Measurements from ENCODE around the gene DOC2A.

The DOC2A gene

GRCh38 chr16:29972992-29973383 is 37.8 kb downstream of the DOC2A start (continued):
- TF ChIP-seq ZNF449 (tag by site-specific recombination; IDR thresholded peaks at IDR 0.05) = no peak
- TF ChIP-seq ZNF155 (tag by site-specific recombination; IDR thresholded peaks at IDR 0.05) = peak; percentile 60; the same call in 1 of the 2 replicates
- TF ChIP-seq ZNF785 (tag by site-specific recombination; IDR thresholded peaks at IDR 0.05) = 0 out of 2 replicates have a peak, but pooled peaks have one; percentile 30
- TF ChIP-seq ZBTB20 (tag by site-specific recombination; IDR thresholded peaks at IDR 0.05) = 0 out of 2 replicates have a peak, but pooled peaks have one; percentile 20
- 0 out of 2 replicates have a peak, but pooled peaks have one; percentile 29 for TF ChIP-seq INSM2 (tag by site-specific recombination; IDR thresholded peaks at IDR 0.05)
- TF ChIP-seq ZNF518A (tag by site-specific recombination; conservative IDR thresholded peaks at IDR 0.05; ENCODE audit: low read depth) = peak; percentile 52
- 0 out of 2 replicates have a peak, but pooled peaks have one; percentile 10 for TF ChIP-seq SP7 (tag by site-specific recombination; IDR thresholded peaks at IDR 0.05)

GRCh38 chr16:29972500-29972899 is 38.3 kb downstream of the DOC2A start:
- ChIA-PET POLR2A (interaction anchor here (1.6 to 5.4 kb wide), 7 partner anchors 9 to 73 kb away, joined by 3 to 58 read pairs (median 18); partner anchors contain the start of genes ASPHD1, HIRIP3, INO80E and KCTD13), CTCF (interaction anchor here (0.6 to 3.2 kb wide), 7 partner anchors 11 to 162 kb away, joined by 3 to 13 read pairs (median 4); partner anchors contain the start of genes KCTD13, PAGR1 and TMEM219)
- peaks cover 0 to 54% of the 10 kb centered on the region in 2 experiments; a peak in 2 of 3 replicates for H3K36me3 ChIP-seq (ENCODE audit: control insufficient read depth in 2 of 2, insufficient read depth in 1 of 2, low read length in 2 of 2)
- H3K9me3 ChIP-seq (ENCODE audit: control insufficient read depth, insufficient read depth, low read depth, low read length) = no peaks in the 10 kb centered on the region
- H3K4me1 ChIP-seq (ENCODE audit: control insufficient read depth, insufficient read depth, low read length) = peaks cover 8% of the 10 kb centered on the region
- H3K4me3 ChIP-seq (ENCODE audit: low read depth, low read length) = no peak overlapping the region
- no peak overlapping the region for H3K27ac ChIP-seq (ENCODE audit: extremely low read depth, low read depth, low read length)
- TF ChIP-seq ZNF37A (tag by site-specific recombination; IDR thresholded peaks at IDR 0.05) (no peak), ZNF707 (tag by site-specific recombination; IDR thresholded peaks at IDR 0.05) (no peak), ZNF354C (tag by site-specific recombination; IDR thresholded peaks at IDR 0.05; ENCODE audit: borderline replicate concordance, low read depth) (no peak)

- CTCF ChIA-PET = interaction anchor here (0.6 to 3.2 kb wide), 2 partner anchors 123 to 580 kb away, joined by 6 to 13 read pairs; no protein-coding TSS in a partner anchor
- H3K4me3 ChIP-seq (ENCODE audit: low read depth, low read length) = no peak overlapping the region
- POLR2A ChIA-PET = interaction anchor here (0.7 kb wide), 1 partner anchor 48 kb away, joined by 3 read pairs; no protein-coding TSS in a partner anchor
- H3K4me1 ChIP-seq (ENCODE audit: control insufficient read depth, insufficient read depth, low read length) = peaks cover 8% of the 10 kb centered on the region
- no peaks in the 10 kb centered on the region for H3K9me3 ChIP-seq (ENCODE audit: control insufficient read depth, insufficient read depth, low read depth, low read length)
- no peak overlapping the region for H3K27ac ChIP-seq (ENCODE audit: extremely low read depth, low read depth, low read length)
- H3K36me3 ChIP-seq (ENCODE audit: control insufficient read depth in 2 of 2, insufficient read depth in 1 of 2, low read length in 2 of 2) = peaks cover 0 to 42% of the 10 kb centered on the region in 2 experiments; a peak in 2 of 3 replicates
- TF ChIP-seq ZFP37 (tag by site-specific recombination; IDR thresholded peaks at IDR 0.05) = no peak
- TF ChIP-seq ZNF701 (tag by site-specific recombination; IDR thresholded peaks at IDR 0.05) = no peak
- TF ChIP-seq ZNF280C (tag by site-specific recombination; IDR thresholded peaks at IDR 0.05) = no peak
- TF ChIP-seq OVOL3 (tag by site-specific recombination; IDR thresholded peaks at IDR 0.05) = no peak
- TF ChIP-seq ZNF366 (tag by site-specific recombination; conservative IDR thresholded peaks at IDR 0.05) = no peak
- TF ChIP-seq ZFHX2 (tag by site-specific recombination; conservative IDR thresholded peaks at IDR 0.05) = no peak
- TF ChIP-seq ZBTB26 (tag by site-specific recombination; optimal IDR thresholded peaks at IDR 0.05) = no peak
- TF ChIP-seq ZNF18 (tag by site-specific recombination; IDR thresholded peaks at IDR 0.05) = no peak
- TF ChIP-seq ZNF350 (tag by site-specific recombination; IDR thresholded peaks at IDR 0.05) = no peak
Measured at GRCh38 chr16:29971304-29971703, 39.5 kb downstream of the DOC2A start.
